Measurements from ENCODE around the gene CLUH.

The CLUH gene

DNA sequence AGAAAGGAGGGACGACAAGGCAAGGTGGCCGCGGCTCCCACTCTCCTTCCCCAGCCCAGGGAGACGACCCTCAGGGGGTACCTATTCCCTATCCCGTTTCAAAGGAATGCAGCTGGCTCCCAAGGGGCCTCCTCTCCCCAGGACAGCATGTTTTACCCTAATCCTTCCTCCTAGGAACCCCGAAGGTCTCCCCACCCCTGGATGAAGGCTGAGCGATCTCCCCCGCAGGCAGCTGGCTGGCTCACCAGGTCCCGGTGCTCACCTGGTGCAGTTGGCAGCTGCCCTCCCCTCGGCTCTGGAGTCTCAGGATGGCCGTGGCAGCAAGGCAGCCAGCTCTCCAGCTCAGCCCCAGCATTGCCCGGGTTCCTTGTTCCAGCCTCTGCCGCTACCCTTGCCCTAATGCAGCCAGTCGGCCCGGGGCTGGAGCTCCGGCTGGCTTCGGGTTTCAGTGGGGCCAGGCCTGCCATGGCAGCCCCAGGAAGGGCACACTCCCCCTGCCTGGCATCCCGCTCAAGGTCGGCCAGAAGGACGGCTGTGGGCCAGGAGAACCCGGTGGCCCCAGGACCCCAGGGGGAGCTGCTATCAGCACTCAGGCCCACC, 4.6 kb downstream of the CLUH start:
- Histone ChIP-seq H3K4me2 (ENCODE audit: low read depth, low read length, poor library complexity, severe bottlenecking) (peak overlapping the region; percentile 99), H3K9ac (ENCODE audit: low read depth, low read length, poor library complexity, severe bottlenecking) (no peak overlapping the region), H3K4me1 (ENCODE audit: insufficient read depth, low read length, poor library complexity, severe bottlenecking) (peaks cover 27% of the 10 kb centered on the region), H4K20me1 (ENCODE audit: insufficient read depth, low read length, poor library complexity, severe bottlenecking) (peaks cover 46% of the 10 kb centered on the region), H2AFZ (ENCODE audit: low read length) (no peak overlapping the region), H3K9me3 (ENCODE audit: insufficient read depth, low read depth, low read length) (no peaks in the 10 kb centered on the region), H3K9me2 (replicated peaks; ENCODE audit: low read depth, low read length) (no peaks in the 10 kb centered on the region), H3K27me3 (ENCODE audit: insufficient read depth, low read length, poor library complexity, severe bottlenecking) (no peaks in the 10 kb centered on the region), H3K36me3 (ENCODE audit: insufficient read depth, low read length) (peaks cover 13% of the 10 kb centered on the region; the same call in 1 of the 2 replicates), H3K79me2 (ENCODE audit: insufficient read depth, low read length) (peaks cover 68% of the 10 kb centered on the region), H3F3A (ENCODE audit: low read depth) (no peaks in the 10 kb centered on the region), H3K4me3 (ENCODE audit: low read length, poor library complexity, severe bottlenecking) (no peak overlapping the region)
- TF ChIP-seq, protein P1, sequence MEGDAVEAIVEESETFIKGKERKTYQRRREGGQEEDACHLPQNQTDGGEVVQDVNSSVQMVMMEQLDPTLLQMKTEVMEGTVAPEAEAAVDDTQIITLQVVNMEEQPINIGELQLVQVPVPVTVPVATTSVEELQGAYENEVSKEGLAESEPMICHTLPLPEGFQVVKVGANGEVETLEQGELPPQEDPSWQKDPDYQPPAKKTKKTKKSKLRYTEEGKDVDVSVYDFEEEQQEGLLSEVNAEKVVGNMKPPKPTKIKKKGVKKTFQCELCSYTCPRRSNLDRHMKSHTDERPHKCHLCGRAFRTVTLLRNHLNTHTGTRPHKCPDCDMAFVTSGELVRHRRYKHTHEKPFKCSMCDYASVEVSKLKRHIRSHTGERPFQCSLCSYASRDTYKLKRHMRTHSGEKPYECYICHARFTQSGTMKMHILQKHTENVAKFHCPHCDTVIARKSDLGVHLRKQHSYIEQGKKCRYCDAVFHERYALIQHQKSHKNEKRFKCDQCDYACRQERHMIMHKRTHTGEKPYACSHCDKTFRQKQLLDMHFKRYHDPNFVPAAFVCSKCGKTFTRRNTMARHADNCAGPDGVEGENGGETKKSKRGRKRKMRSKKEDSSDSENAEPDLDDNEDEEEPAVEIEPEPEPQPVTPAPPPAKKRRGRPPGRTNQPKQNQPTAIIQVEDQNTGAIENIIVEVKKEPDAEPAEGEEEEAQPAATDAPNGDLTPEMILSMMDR (conservative IDR thresholded peaks at IDR 0.05; ENCODE audit: low read length): no peak
- no peak for TF ChIP-seq EZH2phosphoT487 (IDR thresholded peaks at IDR 0.05; ENCODE audit: borderline replicate concordance)

DNA sequence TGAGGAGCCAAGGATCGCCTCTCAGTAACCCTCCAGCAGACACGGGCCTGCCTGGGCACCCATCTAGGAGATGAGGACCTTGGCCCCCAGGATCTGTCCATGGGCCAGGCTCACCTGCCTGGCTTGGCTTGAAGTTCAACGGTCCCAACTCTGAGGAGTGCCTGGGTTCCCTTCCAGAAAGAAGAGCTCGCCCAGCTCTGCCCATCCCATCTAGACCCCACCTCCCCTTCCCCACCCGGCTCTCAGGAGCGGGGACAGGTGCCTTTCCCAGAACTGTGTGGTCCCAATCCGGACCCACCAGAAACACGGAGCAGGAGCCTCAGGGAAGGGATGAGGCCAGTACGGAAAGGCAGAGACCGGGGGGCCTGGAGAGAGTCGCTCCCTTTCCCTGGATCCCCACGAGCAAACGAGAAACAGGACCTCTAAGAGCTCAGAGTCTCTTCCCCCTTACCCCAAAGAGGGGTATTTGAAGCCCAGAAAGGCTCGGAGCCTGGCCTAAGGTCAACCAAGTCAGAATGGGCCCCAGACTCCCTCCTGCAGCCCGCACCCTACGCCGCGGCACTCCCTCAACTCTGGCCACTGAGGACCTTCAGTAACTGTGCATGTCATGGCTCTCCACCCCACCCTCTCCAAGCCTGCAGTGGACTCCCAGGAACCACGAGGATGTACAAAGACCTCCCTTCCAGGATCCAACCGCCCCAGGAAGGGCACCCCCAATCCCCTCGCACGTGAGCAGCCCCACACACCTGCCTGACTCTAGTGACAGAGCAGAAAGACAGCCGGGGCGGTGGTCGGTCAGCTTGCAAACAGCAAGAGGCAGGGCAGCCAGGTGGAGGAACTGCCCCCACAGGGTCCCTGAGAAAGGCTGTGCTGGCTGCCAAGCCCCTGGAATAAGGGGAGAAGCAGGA, 5.4 kb downstream of the CLUH start:
- H3K27me3 ChIP-seq (ENCODE audit: insufficient read depth, low read length, poor library complexity, severe bottlenecking): no peaks in the 10 kb centered on the region
- H3K4me1 ChIP-seq (ENCODE audit: insufficient read depth, low read length, poor library complexity, severe bottlenecking): peaks cover 27% of the 10 kb centered on the region
- H4K20me1 ChIP-seq (ENCODE audit: insufficient read depth, low read length, poor library complexity, severe bottlenecking): peaks cover 45% of the 10 kb centered on the region
- H2AFZ ChIP-seq (ENCODE audit: low read length): no peak overlapping the region
- no peaks in the 10 kb centered on the region for H3K9me2 ChIP-seq (replicated peaks; ENCODE audit: low read depth, low read length)
- H3K79me2 ChIP-seq (ENCODE audit: insufficient read depth, low read length): peaks cover 66% of the 10 kb centered on the region
- no peak overlapping the region for H3K4me3 ChIP-seq (ENCODE audit: low read length, poor library complexity, severe bottlenecking)
- peak overlapping the region; percentile 99 for H3K4me2 ChIP-seq (ENCODE audit: low read depth, low read length, poor library complexity, severe bottlenecking)
- TF ChIP-seq, protein P1 (conservative IDR thresholded peaks at IDR 0.05; ENCODE audit: low read length): no peak
- no peak for TF ChIP-seq EZH2phosphoT487 (IDR thresholded peaks at IDR 0.05; ENCODE audit: borderline replicate concordance)
- H3F3A ChIP-seq (ENCODE audit: low read depth): no peaks in the 10 kb centered on the region
- H3K9me3 ChIP-seq (ENCODE audit: insufficient read depth, low read depth, low read length): no peaks in the 10 kb centered on the region
- peaks cover 21% of the 10 kb centered on the region; the same call in 1 of the 2 replicates for H3K36me3 ChIP-seq (ENCODE audit: insufficient read depth, low read length)
- H3K9ac ChIP-seq (ENCODE audit: low read depth, low read length, poor library complexity, severe bottlenecking): no peak overlapping the region

DNA sequence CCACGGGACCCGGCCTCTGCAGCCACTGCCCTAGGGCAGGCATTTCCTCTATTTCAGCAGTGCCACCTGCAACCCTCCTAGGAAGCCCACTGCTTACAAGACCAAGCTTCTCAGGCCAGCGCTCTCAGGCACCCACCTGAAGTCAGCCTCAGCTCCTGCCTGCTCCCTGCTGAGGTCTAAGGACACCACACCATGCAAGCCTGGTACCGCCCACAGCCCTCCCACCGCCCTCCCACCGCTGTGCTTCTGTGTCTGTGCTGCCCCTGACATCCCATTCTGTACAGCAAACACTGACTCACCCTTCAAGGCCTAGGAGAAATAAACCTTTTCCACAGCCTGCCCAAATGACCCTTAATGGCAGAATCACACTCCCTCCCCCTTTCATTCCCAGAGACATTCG, 6.3 kb downstream of the CLUH start:
- H3K9me3 ChIP-seq (ENCODE audit: insufficient read depth, low read depth, low read length): no peaks in the 10 kb centered on the region
- no peaks in the 10 kb centered on the region for H3K9me2 ChIP-seq (replicated peaks; ENCODE audit: low read depth, low read length)
- peaks cover 37% of the 10 kb centered on the region for H4K20me1 ChIP-seq (ENCODE audit: insufficient read depth, low read length, poor library complexity, severe bottlenecking)
- peaks cover 57% of the 10 kb centered on the region for H3K79me2 ChIP-seq (ENCODE audit: insufficient read depth, low read length)
- H3K36me3 ChIP-seq (ENCODE audit: insufficient read depth, low read length): peaks cover 27% of the 10 kb centered on the region; the same call in 1 of the 2 replicates
- H3K4me1 ChIP-seq (ENCODE audit: insufficient read depth, low read length, poor library complexity, severe bottlenecking): peaks cover 20% of the 10 kb centered on the region
- TF ChIP-seq, protein P1 (conservative IDR thresholded peaks at IDR 0.05; ENCODE audit: low read length): no peak
- H3K9ac ChIP-seq (ENCODE audit: low read depth, low read length, poor library complexity, severe bottlenecking): no peak overlapping the region
- no peak overlapping the region for H2AFZ ChIP-seq (ENCODE audit: low read length)
- no peak overlapping the region for H3K4me2 ChIP-seq (ENCODE audit: low read depth, low read length, poor library complexity, severe bottlenecking)
- no peaks in the 10 kb centered on the region for H3K27me3 ChIP-seq (ENCODE audit: insufficient read depth, low read length, poor library complexity, severe bottlenecking)
- H3F3A ChIP-seq (ENCODE audit: low read depth): no peaks in the 10 kb centered on the region
- no peak overlapping the region for H3K4me3 ChIP-seq (ENCODE audit: low read length, poor library complexity, severe bottlenecking)
